Neural cell (in vitro differentiated cells): ENCODE results near the gene HOXD8. TPM values are rescaled to one million over a fixed set of nuclear protein-coding genes. Genes with fewer than 3 reads are reported as not detected.

Source experiments
- H2AFZ ChIP-seq: fragments of 200-600, 300-800 bp; sonication (generic), shearing (Covaris generic); 2 replicates; pipeline ENCODE4 v1.6.0; 2014; ENCODE audit warnings: low read depth, mild to moderate bottlenecking, antibody characterized with exemption, low read length, moderate library complexity
- H3F3A ChIP-seq: fragments of 200-600 bp; shearing (Covaris generic); 2 replicates; pipeline ENCODE4 v1.6.1; 2016; ENCODE audit warnings: mild to moderate bottlenecking, moderate library complexity, mixed read lengths, antibody characterized with exemption, low read length; ENCODE audit not compliant: insufficient read depth, poor library complexity, severe bottlenecking
- H3K27ac ChIP-seq: fragments of 200-600, 300-800 bp; sonication (generic), shearing (Covaris generic); 2 replicates; pipeline ENCODE4 v1.5.1; 2014; ENCODE audit warnings: mild to moderate bottlenecking, low read length, moderate library complexity
- H3K27me3 ChIP-seq: fragments of 300-800, 200-600 bp; sonication (generic), shearing (Covaris generic); 2 replicates; pipeline ENCODE4 v1.6.0; 2014; ENCODE audit warnings: mild to moderate bottlenecking, low read depth, low read length, moderate library complexity; ENCODE audit not compliant: insufficient read depth
- H3K36me3 ChIP-seq: fragments of 300-800, 200-600 bp; sonication (generic), shearing (Covaris generic); 2 replicates; pipeline ENCODE4 v1.5.1; 2014; ENCODE audit warnings: mild to moderate bottlenecking, antibody characterized with exemption, low read length, moderate library complexity; ENCODE audit not compliant: insufficient read depth
- H3K4me2 ChIP-seq: fragments of 300-800, 200-600 bp; sonication (generic), shearing (Covaris generic); 2 replicates; pipeline ENCODE4 v1.6.0; 2014; ENCODE audit warnings: mild to moderate bottlenecking, low read length
- H3K4me3 ChIP-seq: fragments of 300-800, 200-600 bp; sonication (generic), shearing (Covaris generic); 2 replicates; pipeline ENCODE4 v1.5.1; 2014; ENCODE audit warnings: mild to moderate bottlenecking, low read length, moderate library complexity
- H3K79me2 ChIP-seq: fragments of 200-600 bp; shearing (Covaris generic); replicated peaks from 2 replicates; pipeline ENCODE4 v1.6.0; 2014; ENCODE audit warnings: mild to moderate bottlenecking, low read length, moderate library complexity; ENCODE audit not compliant: insufficient read depth
- H3K9ac ChIP-seq: fragments of 300-800, 200-600 bp; sonication (generic), shearing (Covaris generic); 2 replicates; pipeline ENCODE4 v1.6.1; 2016; ENCODE audit warnings: mild to moderate bottlenecking, low read length, mixed read lengths
- H3K9me2 ChIP-seq: fragments of 200-600 bp; shearing (Covaris generic); 2 replicates; pipeline ENCODE4 v1.6.1; 2016; ENCODE audit warnings: mild to moderate bottlenecking, low read length, mixed read lengths; ENCODE audit not compliant: insufficient read depth
- H3K9me3 ChIP-seq: fragments of 200-600, 300-800 bp; sonication (generic), shearing (Covaris generic); 2 replicates; pipeline ENCODE4 v1.6.1; 2016; ENCODE audit warnings: mild to moderate bottlenecking, mixed run types, low read length, moderate library complexity, mixed read lengths
- H4K20me1 ChIP-seq: fragments of 200-600 bp; shearing (Covaris generic); 2 replicates; pipeline ENCODE4 v1.6.1; 2016; ENCODE audit warnings: mild to moderate bottlenecking, mixed run types; ENCODE audit not compliant: insufficient read depth
- CTCF ChIP-seq: fragments of 450-650 bp; IDR thresholded peaks from 2 replicates; pipeline ENCODE4 v1.5.1; 2014; ENCODE audit warnings: antibody characterized with exemption, mild to moderate bottlenecking, moderate library complexity; ENCODE audit not compliant: poor library complexity, severe bottlenecking
- EP300 ChIP-seq: fragments of 450-650 bp; conservative IDR thresholded peaks from 2 replicates; pipeline ENCODE4 v1.6.1; 2014; ENCODE audit warnings: antibody characterized with exemption, mild to moderate bottlenecking, moderate library complexity; ENCODE audit not compliant: poor library complexity, severe bottlenecking
- EZH2 ChIP-seq: fragments of 200-600, 300-800 bp; shearing (Covaris generic), sonication (generic); IDR thresholded peaks from 2 replicates; pipeline ENCODE4 v1.6.1; 2014; ENCODE audit warnings: antibody characterized with exemption, low read length, borderline replicate concordance, mild to moderate bottlenecking; ENCODE audit not compliant: insufficient read depth, poor library complexity, severe bottlenecking
- MXI1 ChIP-seq: fragments of 450-650 bp; conservative IDR thresholded peaks from 2 replicates; pipeline ENCODE4 v1.6.1; 2014; ENCODE audit warnings: antibody characterized with exemption, mild to moderate bottlenecking; ENCODE audit not compliant: poor library complexity, severe bottlenecking
- POLR2AphosphoS5 ChIP-seq: IDR thresholded peaks from 2 replicates; pipeline ENCODE4 v1.6.1; 2012
- RAD21 ChIP-seq: fragments of 450-650 bp; conservative IDR thresholded peaks from 2 replicates; pipeline ENCODE4 v1.6.1; 2014; ENCODE audit warnings: antibody characterized with exemption, mild to moderate bottlenecking, moderate library complexity
- REST ChIP-seq: IDR thresholded peaks from 2 replicates; pipeline ENCODE4 v1.6.1; 2012; ENCODE audit warnings: borderline replicate concordance
- SMC3 ChIP-seq: fragments of 450-650 bp; conservative IDR thresholded peaks from 2 replicates; pipeline ENCODE4 v1.6.1; 2014; ENCODE audit warnings: antibody characterized with exemption, mild to moderate bottlenecking, moderate library complexity; ENCODE audit not compliant: poor library complexity
- TAF1 ChIP-seq: IDR thresholded peaks from 2 replicates; pipeline ENCODE4 v1.6.1; 2012; ENCODE audit warnings: low read depth
- polyA plus RNA-seq: library from polyadenylated mRNA; depleted of rRNA; stranded (reverse); fragments of >200 nt; gene quantifications from 2 replicates; pipeline ENCODE4 v1.2.3, GENCODE V29; 2014

HOXD8 gene
- polyA plus RNA-seq, 1 donor from 2014 or later, result not detected

- H3K27ac ChIP-seq, result no peak overlapping the region
- H3K9me2 ChIP-seq, result no peaks in the 10 kb centered on the region
- H3K4me3 ChIP-seq, result peak overlapping the region; percentile 58
- H2AFZ ChIP-seq, result no peak overlapping the region
- H3K9me3 ChIP-seq, result peaks cover 4% of the 10 kb centered on the region
- TF ChIP-seq CTCF (peak; percentile 89), SMC3 (peak; percentile 88), POLR2AphosphoS5 (peak; percentile 34), RAD21 (peak; percentile 87), EP300 (no peak)
- H3K36me3 ChIP-seq, result no peaks in the 10 kb centered on the region
- H3K9ac ChIP-seq, result no peak overlapping the region
- H4K20me1 ChIP-seq, result no peaks in the 10 kb centered on the region
- H3K79me2 ChIP-seq, result no peaks in the 10 kb centered on the region
- H3F3A ChIP-seq, result no peaks in the 10 kb centered on the region
- H3K27me3 ChIP-seq, result peaks cover 99% of the 10 kb centered on the region
- H3K4me2 ChIP-seq, result no peak overlapping the region
Measured at GRCh38 chr2:176088048-176088936, 41.2 kb upstream of the HOXD8 start.

GRCh38 chr2:176088937-176089842 is 40.3 kb upstream of the HOXD8 start:
- Histone ChIP-seq H3K9ac (no peak overlapping the region), H4K20me1 (no peaks in the 10 kb centered on the region), H3K36me3 (no peaks in the 10 kb centered on the region), H3K27me3 (peaks cover 99% of the 10 kb centered on the region), H2AFZ (no peak overlapping the region), H3K9me2 (no peaks in the 10 kb centered on the region), H3K27ac (no peak overlapping the region), H3K9me3 (no peaks in the 10 kb centered on the region), H3K4me3 (no peak overlapping the region), H3K79me2 (no peaks in the 10 kb centered on the region), H3K4me2 (no peak overlapping the region), H3F3A (no peaks in the 10 kb centered on the region)
- TF ChIP-seq POLR2AphosphoS5, result peak; percentile 34
- no peak for TF ChIP-seq TAF1

GRCh38 chr2:176089843-176090395 is 39.6 kb upstream of the HOXD8 start:
- TF ChIP-seq MXI1, result no peak
- no peak for TF ChIP-seq TAF1
- TF ChIP-seq SMC3, result no peak
- TF ChIP-seq EZH2, result no peak
- no peak for TF ChIP-seq RAD21
- no peak for TF ChIP-seq CTCF
- no peak for TF ChIP-seq EP300
- TF ChIP-seq REST, result no peak
- no peak for TF ChIP-seq POLR2AphosphoS5
- no peaks in the 10 kb centered on the region for H4K20me1 ChIP-seq
- H3F3A ChIP-seq, result no peaks in the 10 kb centered on the region

More at GRCh38 chr2:176089843-176090395, 39.6 kb upstream of the HOXD8 start:
- Histone ChIP-seq H3K4me3 (no peak overlapping the region), H3K9me2 (no peaks in the 10 kb centered on the region), H3K36me3 (no peaks in the 10 kb centered on the region), H2AFZ (no peak overlapping the region), H3K27me3 (peaks cover 99% of the 10 kb centered on the region), H3K79me2 (no peaks in the 10 kb centered on the region), H3K4me2 (no peak overlapping the region), H3K9ac (no peak overlapping the region), H3K27ac (no peak overlapping the region), H3K9me3 (no peaks in the 10 kb centered on the region)
